H1 (cell line): ENCODE results near the gene NF1. TPM values are rescaled to one million over a fixed set of nuclear protein-coding genes. Genes with fewer than 3 reads are reported as not detected.

Experiments
- CTCF ChIA-PET: fragments of 300-600 bp; sonication (Branson Sonifier 250); formaldehyde crosslinking; loops from one replicate; lab custom pipeline; 2021; ENCODE audit not compliant: partially characterized antibody; lab: Charles Lee
- POLR2A ChIA-PET: fragments of 300-600 bp; sonication (Branson Sonifier 250); formaldehyde crosslinking; loops from one replicate; lab custom pipeline; 2021; ENCODE audit warnings: inconsistent platforms; ENCODE audit not compliant: partially characterized antibody; lab: Charles Lee
- DNase-seq, 2 experiments: peaks; one replicate each; pipeline versions ENCODE4 v3.0.0 to v3.0.0-alpha.2; 2010 to 2022; ENCODE audit warnings: low spot score in 2 of 2, low read depth in 1 of 2, mixed read lengths in 1 of 2
- FAIRE-seq: peaks from 2 replicates; lab custom pipeline; 2011; peaks lifted over from hg19 to GRCh38; lab: Jason Lieb, UNC
- H2AFZ ChIP-seq: 2 replicates; pipeline ENCODE4 v1.8.1; 2012; ENCODE audit warnings: low read length, inconsistent platforms
- H2AK5ac ChIP-seq: 2 replicates; pipeline ENCODE4 v1.6.1; 2013; ENCODE audit warnings: low read depth, low read length
- H2BK120ac ChIP-seq: replicated peaks from 2 replicates; pipeline ENCODE3; 2013; ENCODE audit warnings: low read depth, low read length, inconsistent platforms
- H2BK12ac ChIP-seq: 2 replicates; pipeline ENCODE4 v1.6.1; 2013; ENCODE audit warnings: low read depth, low read length
- H2BK15ac ChIP-seq: 2 replicates; pipeline ENCODE4 v1.6.1; 2013; ENCODE audit warnings: low read length
- H2BK20ac ChIP-seq: 2 replicates; pipeline ENCODE4 v1.6.1; 2013; ENCODE audit warnings: low read length
- H2BK5ac ChIP-seq: 2 replicates; pipeline ENCODE4 v1.6.1; 2013; ENCODE audit warnings: low read depth, low read length
- H3K14ac ChIP-seq: 2 replicates; pipeline ENCODE4 v1.6.1; 2013; ENCODE audit warnings: inconsistent platforms; ENCODE audit not compliant: insufficient read length
- H3K18ac ChIP-seq: 2 replicates; pipeline ENCODE4 v1.6.1; 2013; ENCODE audit warnings: low read length; ENCODE audit errors: extremely low read depth
- H3K23ac ChIP-seq: 2 replicates; pipeline ENCODE4 v1.6.1; 2013; ENCODE audit warnings: inconsistent platforms; ENCODE audit not compliant: insufficient read length
- H3K23me2 ChIP-seq: 2 replicates; pipeline ENCODE4 v1.6.1; 2013; ENCODE audit warnings: low read depth, low read length
- H3K27ac ChIP-seq: 2 replicates; pipeline ENCODE4 v1.6.1; 2011; ENCODE audit warnings: low read depth, low read length, inconsistent platforms
- H3K27me3 ChIP-seq, 4 experiments: replicated peaks in 1 of 4; 1 replicate in 1 of 4; 2 replicates in 3 of 4; pipeline versions ENCODE4 v1.6.1 to v1.8.1; 2011 to 2013; ENCODE audit warnings: low read length in 3 of 4, mild to moderate bottlenecking in 3 of 4, inconsistent platforms in 2 of 4, mixed read lengths in 2 of 4, moderate library complexity in 1 of 4; ENCODE audit not compliant: control insufficient read depth in 3 of 4, insufficient read depth in 3 of 4; ENCODE audit errors: extremely low read depth in 1 of 4
- H3K36me3 ChIP-seq, 4 experiments: 2 replicates each; pipeline versions ENCODE4 v1.6.1 to v1.8.1; 2011 to 2013; ENCODE audit warnings: mild to moderate bottlenecking in 4 of 4, low read length in 3 of 4, moderate library complexity in 2 of 4, control low read depth in 1 of 4, inconsistent platforms in 1 of 4; ENCODE audit not compliant: insufficient read depth in 4 of 4, control insufficient read depth in 2 of 4
- H3K4ac ChIP-seq: replicated peaks from 2 replicates; pipeline ENCODE3; 2013; ENCODE audit warnings: low read length, low read depth, mixed read lengths, inconsistent platforms; ENCODE audit not compliant: insufficient read length
- H3K4me1 ChIP-seq, 4 experiments: replicated peaks in 1 of 4; 1 replicate in 1 of 4; 2 replicates in 3 of 4; pipeline versions ENCODE4 v1.6.1 to v1.8.1; 2011 to 2013; ENCODE audit warnings: low read length in 3 of 4, inconsistent platforms in 2 of 4, mixed read lengths in 1 of 4; ENCODE audit not compliant: insufficient read depth in 4 of 4, control insufficient read depth in 3 of 4
- H3K4me2 ChIP-seq, 2 experiments: 2 replicates each; pipeline versions ENCODE4 v1.6.1 to v1.8.1; 2011 to 2013; ENCODE audit warnings: low read depth in 2 of 2, low read length in 2 of 2, control low read depth in 1 of 2, inconsistent platforms in 1 of 2, mild to moderate bottlenecking in 1 of 2; ENCODE audit not compliant: insufficient read depth in 1 of 2
- H3K4me3 ChIP-seq, 4 experiments: fragments of 200-600, 300-600 bp in 1 of 4; sonication (generic), shearing (Covaris generic), sonication (Bioruptor Twin) in 1 of 4; 2 replicates each; pipeline versions ENCODE4 v1.5.1 to v1.8.1; 2011 to 2016; ENCODE audit warnings: low read length in 4 of 4, low read depth in 3 of 4, control low read depth in 2 of 4, inconsistent platforms in 2 of 4, mild to moderate bottlenecking in 2 of 4, mixed read lengths in 1 of 4, moderate library complexity in 1 of 4; ENCODE audit not compliant: insufficient read depth in 2 of 4; ENCODE audit errors: extremely low read depth in 1 of 4
- H3K56ac ChIP-seq: replicated peaks from 2 replicates; pipeline ENCODE3; 2013; ENCODE audit warnings: low read depth, mild to moderate bottlenecking, mixed read lengths, low read length, inconsistent platforms; ENCODE audit not compliant: insufficient read length
- H3K79me1 ChIP-seq: 2 replicates; pipeline ENCODE4 v1.6.1; 2013; ENCODE audit warnings: low read depth, low read length, control low read depth
- H3K79me2 ChIP-seq, 2 experiments: 2 replicates each; pipeline versions ENCODE4 v1.6.1 to v1.8.1; 2012 to 2013; ENCODE audit warnings: low read length in 2 of 2, mild to moderate bottlenecking in 2 of 2, inconsistent platforms in 1 of 2; ENCODE audit not compliant: insufficient read depth in 2 of 2, control insufficient read depth in 1 of 2
- H3K9ac ChIP-seq, 4 experiments: replicated peaks in 1 of 4; 1 replicate in 1 of 4; 2 replicates in 3 of 4; pipeline versions ENCODE4 v1.6.1 to v1.8.1; 2011 to 2013; ENCODE audit warnings: low read depth in 3 of 4, low read length in 3 of 4, control low read depth in 2 of 4, mild to moderate bottlenecking in 2 of 4, moderate library complexity in 2 of 4, inconsistent platforms in 1 of 4; ENCODE audit errors: extremely low read depth in 1 of 4
- H3K9me3 ChIP-seq, 2 experiments: 2 replicates each; pipeline versions ENCODE4 v1.6.1 to v1.8.1; 2012 to 2013; ENCODE audit warnings: mild to moderate bottlenecking in 2 of 2, moderate library complexity in 2 of 2, control low read depth in 1 of 2, inconsistent platforms in 1 of 2, low read depth in 1 of 2, low read length in 1 of 2, mixed read lengths in 1 of 2; ENCODE audit not compliant: insufficient read depth in 2 of 2
- H4K20me1 ChIP-seq, 2 experiments: replicated peaks in 1 of 2; 2 replicates each; pipeline versions ENCODE3 to v1.8.1; 2011 to 2013; ENCODE audit warnings: inconsistent platforms in 2 of 2, low read length in 2 of 2, mild to moderate bottlenecking in 1 of 2; ENCODE audit not compliant: insufficient read depth in 2 of 2, control insufficient read depth in 1 of 2
- H4K5ac ChIP-seq: 2 replicates; pipeline ENCODE4 v1.6.1; 2013; ENCODE audit warnings: low read length, low read depth, mixed read lengths, inconsistent platforms; ENCODE audit not compliant: insufficient read length
- H4K8ac ChIP-seq: 2 replicates; pipeline ENCODE4 v1.8.0; 2013; ENCODE audit warnings: mild to moderate bottlenecking, moderate library complexity, low read length, inconsistent platforms; ENCODE audit not compliant: insufficient read depth; ENCODE audit errors: extremely low read depth
- H4K91ac ChIP-seq: replicated peaks from 2 replicates; pipeline ENCODE3; 2013; ENCODE audit warnings: low read length, mixed read lengths, inconsistent platforms; ENCODE audit not compliant: insufficient read length
- CEBPB ChIP-seq: IDR thresholded peaks from 2 replicates; pipeline ENCODE4 v1.6.1; 2012; ENCODE audit warnings: low read depth, low read length
- CHD1 ChIP-seq: IDR thresholded peaks from 2 replicates; pipeline ENCODE4 v1.6.1; 2012; ENCODE audit warnings: low read depth, low read length, improper control_type of control experiment
- CHD2 ChIP-seq: IDR thresholded peaks from 2 replicates; pipeline ENCODE4 v1.6.1; 2012; ENCODE audit warnings: low read length, improper control_type of control experiment
- FOSL1 ChIP-seq: IDR thresholded peaks from 2 replicates; pipeline ENCODE4 v1.6.1; 2011; ENCODE audit warnings: mild to moderate bottlenecking, low read depth, low read length, moderate library complexity; ENCODE audit not compliant: insufficient read depth
- KDM1A ChIP-seq: fragments of 200-600, 300-600 bp; sonication (generic); IDR thresholded peaks from 2 replicates; pipeline ENCODE4 v1.7.1; 2016; ENCODE audit warnings: mild to moderate bottlenecking, low read length, borderline replicate concordance
- NANOG ChIP-seq: IDR thresholded peaks from 2 replicates; pipeline ENCODE4 v1.6.1; 2011; ENCODE audit warnings: low read length, low read depth, mild to moderate bottlenecking, inconsistent platforms; ENCODE audit not compliant: insufficient read depth, poor library complexity, severe bottlenecking
- SRF ChIP-seq: IDR thresholded peaks from 2 replicates; pipeline ENCODE4 v1.6.1; 2011; ENCODE audit warnings: mild to moderate bottlenecking, low read depth, low read length, moderate library complexity
- TCF12 ChIP-seq: IDR thresholded peaks from 2 replicates; pipeline ENCODE4 v1.6.1; 2011; ENCODE audit warnings: low read depth, mild to moderate bottlenecking, low read length
- ZNF274 ChIP-seq: IDR thresholded peaks from 2 replicates; pipeline ENCODE4 v1.7.0; 2012; ENCODE audit warnings: low read length, borderline replicate concordance; ENCODE audit errors: extremely low read depth
- WGBS, 2 experiments: shearing (Covaris generic) in 1 of 2; methylation state at CpG; one replicate each; pipeline versions ENCODE4 v1.1.6 to v1.1.7; 2013 to 2015; ENCODE audit warnings: low lambda C conversion rate in 2 of 2, mixed read lengths in 2 of 2, inconsistent platforms in 1 of 2, low coverage in 1 of 2, missing lambda C conversion rate in 1 of 2; ENCODE audit not compliant: insufficient replicate concordance in 2 of 2, insufficient coverage in 1 of 2, insufficient read length in 1 of 2; ENCODE audit errors: extremely low coverage in 1 of 2, missing lambda C conversion rate in 1 of 2; 5-methylcytosine and 5-hydroxymethylcytosine counted together
- polyA plus RNA-seq, 7 experiments: library from polyadenylated mRNA; depleted of rRNA in 3 of 7; stranded (reverse) in 5 of 7; unstranded in 2 of 7; fragments of >200 nt in 5 of 7; fragments of 200-250 nt in 2 of 7; gene quantifications; 1 replicate in 5 of 7; 2 replicates in 1 of 7; 4 replicates in 1 of 7; pipeline versions ENCODE4 v1.2.1 to v1.2.3, GENCODE V29; 2011 to 2013; ENCODE audit warnings: missing spikeins in 2 of 7, mixed read lengths in 2 of 7
- total RNA-seq: library from RNA; stranded (reverse); fragmentation: NEBNext Ultra II Directional; extraction: Animal tissue kit (Norgen Biotek cat#: 25700); gene quantifications from 2 replicates; pipeline ENCODE4 v1.2.1, GENCODE V29; 2021
- TF ChIP-seq, protein P1 (sequence below): IDR thresholded peaks from 2 replicates; pipeline ENCODE4 v1.6.1; 2012; ENCODE audit warnings: inconsistent platforms
- TF ChIP-seq, protein P2 (sequence below): IDR thresholded peaks from 2 replicates; pipeline ENCODE4 v1.6.1; 2012; ENCODE audit warnings: low read length, inconsistent platforms

NF1 gene
- total and polyA plus RNA-seq, 2 of the 8 experiments (the other 6 are each of a cell fraction or from before 2014, with no cell fraction given), result 19.3 to 29.6 TPM

DNA sequence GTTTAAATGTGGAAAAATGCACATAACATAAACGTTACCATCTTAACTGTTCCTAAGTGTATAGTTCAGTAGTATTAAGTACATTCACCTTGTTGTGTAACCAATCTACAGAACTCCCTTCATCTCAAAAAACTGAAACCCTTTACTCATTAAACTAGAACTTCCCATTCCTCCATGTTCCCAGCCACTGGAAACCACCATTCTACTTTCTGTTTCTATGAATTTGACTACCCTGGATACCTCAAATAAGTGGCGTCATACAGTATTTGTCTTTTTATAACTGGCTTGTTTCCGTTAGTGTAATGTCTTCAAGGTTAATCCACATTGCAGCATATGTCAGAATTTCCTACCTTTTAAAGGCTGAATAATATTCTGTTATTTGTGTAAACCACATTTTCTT, 38.2 kb downstream of the NF1 start:
- DNase-seq (no peak), FAIRE-seq (no peak)
- H3K56ac ChIP-seq, result no peak overlapping the region
- H4K91ac ChIP-seq, result no peak overlapping the region
- H2BK15ac ChIP-seq, result no peak overlapping the region
- H4K20me1 ChIP-seq, result peaks cover 0 to 5% of the 10 kb centered on the region in 2 experiments
- H3K9me3 ChIP-seq, result no peaks in the 10 kb centered on the region
- H3K4me3 ChIP-seq, result no peak overlapping the region
- H3K4ac ChIP-seq, result no peak overlapping the region
- no peak overlapping the region for H3K4me2 ChIP-seq
- H2BK5ac ChIP-seq, result no peak overlapping the region
- H2AK5ac ChIP-seq, result no peak overlapping the region
- no peaks in the 10 kb centered on the region for H3K36me3 ChIP-seq
- no peak overlapping the region for H4K8ac ChIP-seq
- H3K27me3 ChIP-seq, result no peaks in the 10 kb centered on the region
- no peak overlapping the region for H3K9ac ChIP-seq
- H2BK20ac ChIP-seq, result no peak overlapping the region
- H3K4me1 ChIP-seq, result peaks cover 3 to 11% (median 9%) of the 10 kb centered on the region in 4 experiments
- no peak overlapping the region for H2AFZ ChIP-seq
- H3K23me2 ChIP-seq, result no peaks in the 10 kb centered on the region; the same call in 1 of the 2 replicates
- ChIA-PET CTCF (interaction anchor here (2.3 kb wide), 1 partner anchor 9 kb away, joined by 10 read pairs; no protein-coding TSS in a partner anchor), POLR2A (no interaction called here)
- peaks cover 0 to 57% of the 10 kb centered on the region in 2 experiments; a peak in 2 of 4 replicates for H3K79me2 ChIP-seq
- H2BK12ac ChIP-seq, result no peak overlapping the region
- H3K14ac ChIP-seq, result no peak overlapping the region
- TF ChIP-seq SRF, result no peak
- TF ChIP-seq, protein P1, sequence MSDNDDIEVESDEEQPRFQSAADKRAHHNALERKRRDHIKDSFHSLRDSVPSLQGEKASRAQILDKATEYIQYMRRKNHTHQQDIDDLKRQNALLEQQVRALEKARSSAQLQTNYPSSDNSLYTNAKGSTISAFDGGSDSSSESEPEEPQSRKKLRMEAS, result no peak
- TF ChIP-seq CEBPB, result no peak
- no peak for TF ChIP-seq NANOG
- TF ChIP-seq, protein P2, sequence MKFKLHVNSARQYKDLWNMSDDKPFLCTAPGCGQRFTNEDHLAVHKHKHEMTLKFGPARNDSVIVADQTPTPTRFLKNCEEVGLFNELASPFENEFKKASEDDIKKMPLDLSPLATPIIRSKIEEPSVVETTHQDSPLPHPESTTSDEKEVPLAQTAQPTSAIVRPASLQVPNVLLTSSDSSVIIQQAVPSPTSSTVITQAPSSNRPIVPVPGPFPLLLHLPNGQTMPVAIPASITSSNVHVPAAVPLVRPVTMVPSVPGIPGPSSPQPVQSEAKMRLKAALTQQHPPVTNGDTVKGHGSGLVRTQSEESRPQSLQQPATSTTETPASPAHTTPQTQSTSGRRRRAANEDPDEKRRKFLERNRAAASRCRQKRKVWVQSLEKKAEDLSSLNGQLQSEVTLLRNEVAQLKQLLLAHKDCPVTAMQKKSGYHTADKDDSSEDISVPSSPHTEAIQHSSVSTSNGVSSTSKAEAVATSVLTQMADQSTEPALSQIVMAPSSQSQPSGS, result no peak
- no peak for TF ChIP-seq KDM1A
- TF ChIP-seq TCF12, result no peak
- TF ChIP-seq CHD1, result no peak
- TF ChIP-seq FOSL1, result no peak
- TF ChIP-seq ZNF274, result no peak
- TF ChIP-seq CHD2, result no peak
- H2BK120ac ChIP-seq, result no peak overlapping the region
- H3K18ac ChIP-seq, result no peak overlapping the region
- 86% methylated on average over 3 of the region's 3 CpGs; no CpG with 5 or more reads in 1 of the 2 experiments for WGBS, 2 experiments
- H3K79me1 ChIP-seq, result peaks cover 7% of the 10 kb centered on the region; the same call in 1 of the 2 replicates
- no peak overlapping the region for H3K23ac ChIP-seq
- H3K27ac ChIP-seq, result no peak overlapping the region
- H4K5ac ChIP-seq, result no peak overlapping the region
